Omental fat pad (tissue), 4 donors: ENCODE data around the gene TYSND1. TPM values are rescaled to one million over a fixed set of nuclear protein-coding genes. Genes with fewer than 3 reads are reported as not detected.

Experiments used
- ATAC-seq: fragments of 150-250 bp; one replicate; pipeline ENCODE4 v1.9.1; 2016; ENCODE audit warnings: mild to moderate bottlenecking, moderate library complexity; ENCODE audit not compliant: low FRiP score
- DNase-seq: peaks from one replicate; pipeline ENCODE4 v3.0.0-alpha.2; 2019; ENCODE audit warnings: low spot score
- total RNA-seq, 4 donors: library from RNA; depleted of rRNA; stranded (reverse); fragments of >200 nt; gene quantifications; one replicate each; pipeline ENCODE4 v1.1.0, GENCODE V29; 2016
- TF ChIP-seq, protein P1 (sequence below), 3 donors: fragments of 450-650 bp; IDR thresholded peaks; one replicate each; pipeline ENCODE4 v1.5.1; 2016 to 2017; ENCODE audit warnings: antibody characterized with exemption in 3 of 3, mild to moderate bottlenecking in 3 of 3, moderate library complexity in 2 of 3

Gene TYSND1
- total RNA-seq, 4 donors from 2014 or later = 10.7 to 20.3 (median 13.7) TPM

DNA sequence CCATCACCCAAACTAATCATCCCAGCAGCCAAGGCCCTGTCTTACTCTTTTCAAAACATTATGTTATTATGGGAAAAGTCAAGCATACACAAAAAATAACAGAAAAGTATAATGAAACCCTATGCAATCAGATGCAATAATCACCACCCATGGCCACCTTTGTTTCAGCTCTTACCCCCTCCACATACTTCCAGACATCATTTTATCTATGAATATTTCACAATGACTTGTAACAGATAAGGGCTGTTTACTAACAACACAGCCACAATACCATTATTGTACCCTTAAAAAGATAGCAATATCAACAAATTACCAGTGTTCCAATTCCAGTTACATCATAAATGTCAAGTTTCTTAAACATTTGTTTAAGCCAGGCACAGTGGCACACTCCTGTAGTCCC lies 49.0 kb downstream of the TYSND1 start:
- ATAC-seq = no peak
- TF ChIP-seq, protein P1, sequence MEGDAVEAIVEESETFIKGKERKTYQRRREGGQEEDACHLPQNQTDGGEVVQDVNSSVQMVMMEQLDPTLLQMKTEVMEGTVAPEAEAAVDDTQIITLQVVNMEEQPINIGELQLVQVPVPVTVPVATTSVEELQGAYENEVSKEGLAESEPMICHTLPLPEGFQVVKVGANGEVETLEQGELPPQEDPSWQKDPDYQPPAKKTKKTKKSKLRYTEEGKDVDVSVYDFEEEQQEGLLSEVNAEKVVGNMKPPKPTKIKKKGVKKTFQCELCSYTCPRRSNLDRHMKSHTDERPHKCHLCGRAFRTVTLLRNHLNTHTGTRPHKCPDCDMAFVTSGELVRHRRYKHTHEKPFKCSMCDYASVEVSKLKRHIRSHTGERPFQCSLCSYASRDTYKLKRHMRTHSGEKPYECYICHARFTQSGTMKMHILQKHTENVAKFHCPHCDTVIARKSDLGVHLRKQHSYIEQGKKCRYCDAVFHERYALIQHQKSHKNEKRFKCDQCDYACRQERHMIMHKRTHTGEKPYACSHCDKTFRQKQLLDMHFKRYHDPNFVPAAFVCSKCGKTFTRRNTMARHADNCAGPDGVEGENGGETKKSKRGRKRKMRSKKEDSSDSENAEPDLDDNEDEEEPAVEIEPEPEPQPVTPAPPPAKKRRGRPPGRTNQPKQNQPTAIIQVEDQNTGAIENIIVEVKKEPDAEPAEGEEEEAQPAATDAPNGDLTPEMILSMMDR (IDR thresholded peaks at IDR 0.05) = no peak
- DNase-seq = no peak

DNA sequence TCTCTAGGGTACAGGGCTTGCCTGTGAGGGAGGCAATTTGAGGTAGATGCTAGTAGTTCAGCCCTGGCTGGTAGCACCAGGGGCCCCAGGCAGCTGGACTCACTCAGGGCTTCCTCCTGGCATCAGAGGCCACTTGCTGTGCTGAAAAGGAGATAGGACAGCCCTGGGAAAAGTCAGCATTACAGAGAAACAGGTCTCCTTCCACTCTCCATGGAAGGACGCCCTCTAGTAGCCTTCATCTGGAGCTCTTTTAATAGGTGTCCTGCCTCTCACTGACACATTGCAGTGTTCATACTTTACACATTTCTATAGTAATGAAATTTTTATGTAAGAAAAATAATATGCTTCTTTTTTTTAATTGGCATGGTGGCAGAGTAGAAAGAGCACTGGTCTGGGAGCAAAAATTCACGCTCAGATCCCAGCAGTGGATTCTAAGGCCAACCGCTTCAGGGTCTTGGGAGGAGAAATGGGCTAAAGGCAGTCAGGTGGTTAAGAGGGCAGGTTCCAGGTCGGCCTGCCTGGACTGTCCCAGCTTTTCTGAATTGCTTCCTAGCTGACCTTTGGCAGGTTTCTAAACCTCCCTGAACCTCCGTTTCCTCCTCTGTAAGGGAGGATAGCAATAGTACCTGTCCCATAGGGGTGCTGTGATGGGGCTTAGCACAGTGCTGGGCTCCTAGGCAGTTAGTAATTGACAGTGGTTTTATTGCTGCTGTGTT lies 49.6 kb downstream of the TYSND1 start:
- TF ChIP-seq, protein P1 (IDR thresholded peaks at IDR 0.05) = no peak
- no peak for ATAC-seq
- DNase-seq = no peak

DNA sequence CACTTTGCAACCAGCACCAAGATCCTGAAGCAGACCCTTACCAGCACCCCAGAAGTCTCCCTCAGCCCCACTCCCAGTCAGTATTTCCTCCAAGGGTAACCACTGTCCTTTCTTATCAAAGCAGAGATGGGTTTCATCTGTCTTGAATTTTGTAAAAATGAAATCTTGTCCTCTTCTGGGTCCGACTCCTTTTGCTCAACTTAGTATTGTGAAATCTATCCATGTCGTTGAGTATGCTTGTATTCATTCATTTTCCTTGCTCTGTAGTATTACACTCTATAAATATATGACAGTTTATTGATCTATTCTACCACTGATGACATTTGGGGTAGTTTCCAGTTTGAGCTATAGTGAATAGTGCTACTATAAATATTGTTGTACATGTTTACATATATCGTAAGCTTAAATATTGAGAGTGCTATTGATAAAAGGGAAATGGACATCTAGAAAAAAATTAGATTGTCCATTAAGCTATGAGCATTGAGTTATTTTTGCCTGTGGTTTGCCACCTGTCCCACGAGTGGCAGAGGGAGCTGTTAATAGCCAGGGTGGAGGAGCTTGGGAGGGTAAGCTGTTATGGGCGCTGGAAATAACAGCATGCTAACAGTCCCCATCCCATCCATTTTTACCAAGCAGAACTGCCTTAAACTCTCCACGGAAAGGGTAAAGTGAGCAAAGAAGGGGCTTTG lies 50.3 kb downstream of the TYSND1 start:
- ATAC-seq = no peak

DNA sequence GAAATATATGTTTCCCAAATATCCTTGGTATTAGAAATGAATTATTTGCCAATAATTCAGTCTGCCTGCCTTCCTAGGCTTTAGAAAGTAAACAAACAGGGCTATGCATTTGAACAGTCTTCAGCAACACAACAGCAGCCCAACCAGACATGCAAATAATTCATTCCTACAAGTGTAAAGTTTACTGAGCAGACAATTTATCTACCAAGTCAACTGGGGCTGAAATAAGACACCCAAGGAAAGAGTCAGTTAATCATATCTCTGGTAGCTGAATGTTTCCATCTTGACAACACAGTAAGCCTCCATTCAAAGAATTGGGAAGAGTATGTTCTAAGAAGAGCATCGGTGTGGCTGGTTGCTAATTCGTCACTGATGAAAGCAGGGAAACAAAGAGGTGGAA lies 52.2 kb downstream of the TYSND1 start:
- ATAC-seq (no peak), DNase-seq (no peak)
- TF ChIP-seq, protein P1 (IDR thresholded peaks at IDR 0.05) = no peak

More for the DNA sequence above, 50.3 kb downstream of the TYSND1 start:
- TF ChIP-seq, protein P1 (IDR thresholded peaks at IDR 0.05) = no peak
- DNase-seq = no peak

DNA sequence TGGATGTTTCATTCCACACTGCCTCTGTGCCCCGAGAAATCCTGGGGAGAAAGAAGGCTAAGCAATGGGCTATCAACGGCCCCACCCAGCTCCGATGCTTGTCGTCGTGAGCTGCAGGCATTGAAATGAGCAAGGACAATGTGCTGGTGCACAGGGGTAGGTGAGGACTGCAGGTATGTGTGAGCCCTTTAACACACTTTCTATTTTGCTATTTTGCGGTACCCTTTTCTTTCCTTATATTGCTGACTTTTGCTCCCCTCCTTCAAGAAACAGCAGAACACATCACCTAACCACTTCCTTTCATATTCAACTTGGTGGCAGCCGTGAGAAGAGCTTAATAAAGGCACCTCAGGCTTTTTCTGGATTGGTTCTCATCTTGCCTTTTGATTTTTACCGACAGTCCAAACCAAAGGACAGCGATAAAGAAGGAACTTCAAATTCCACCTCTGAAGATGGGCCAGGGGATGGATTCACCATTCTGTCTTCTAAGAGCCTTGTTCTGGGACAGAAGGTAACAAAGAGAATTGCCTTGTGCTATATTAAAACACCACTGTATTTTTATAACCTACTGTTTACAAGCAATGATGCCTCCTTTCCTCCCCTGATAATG lies 53.1 kb downstream of the TYSND1 start:
- ATAC-seq (no peak), DNase-seq (no peak)
- TF ChIP-seq, protein P1 (IDR thresholded peaks at IDR 0.05) = no peak

- ATAC-seq (no peak), DNase-seq (no peak)
- TF ChIP-seq, protein P1 (IDR thresholded peaks at IDR 0.05) = no peak
These were observed 54.1 kb downstream of the TYSND1 start for GRCh38 chr10:70092389-70092718.
